Fibroblast of pulmonary artery (primary cell): Measurements from ENCODE around the gene TBX15.

Experiments
- DNase-seq: peaks from one replicate; pipeline ENCODE4 v3.0.0-alpha.2; 2010; ENCODE audit warnings: low read depth
- H3K4me3 ChIP-seq: replicated peaks from 2 replicates; pipeline ENCODE4 v1.5.1; 2011; ENCODE audit warnings: low read depth, mild to moderate bottlenecking, control low read depth, low read length, moderate library complexity
- TF ChIP-seq, protein P1 (sequence below): IDR thresholded peaks from 2 replicates; pipeline ENCODE4 v1.5.1; 2011; ENCODE audit warnings: mild to moderate bottlenecking, control low read depth, low read length, inconsistent platforms; ENCODE audit errors: missing control alignments

Gene TBX15

DNA sequence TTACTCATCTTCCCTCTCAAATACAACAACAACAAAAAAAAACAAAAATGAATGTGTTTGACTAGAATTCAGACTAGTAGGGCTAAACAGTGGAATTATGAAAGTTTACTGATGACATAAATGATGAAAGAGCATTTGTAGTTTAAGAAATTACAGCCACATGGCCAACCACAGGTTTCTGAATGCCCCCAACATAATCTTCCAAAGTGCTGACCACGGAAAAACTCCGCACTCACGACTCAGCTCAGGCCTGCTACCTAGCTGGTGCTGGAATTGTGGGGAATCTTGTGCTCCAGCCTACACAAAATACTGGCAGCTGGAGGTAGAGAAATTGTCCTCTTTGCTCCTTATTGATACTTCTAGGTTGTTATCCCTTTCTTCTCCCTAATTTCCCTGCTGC is 23.6 kb upstream of the TBX15 start:
- no peak overlapping the region for H3K4me3 ChIP-seq
- TF ChIP-seq, protein P1, sequence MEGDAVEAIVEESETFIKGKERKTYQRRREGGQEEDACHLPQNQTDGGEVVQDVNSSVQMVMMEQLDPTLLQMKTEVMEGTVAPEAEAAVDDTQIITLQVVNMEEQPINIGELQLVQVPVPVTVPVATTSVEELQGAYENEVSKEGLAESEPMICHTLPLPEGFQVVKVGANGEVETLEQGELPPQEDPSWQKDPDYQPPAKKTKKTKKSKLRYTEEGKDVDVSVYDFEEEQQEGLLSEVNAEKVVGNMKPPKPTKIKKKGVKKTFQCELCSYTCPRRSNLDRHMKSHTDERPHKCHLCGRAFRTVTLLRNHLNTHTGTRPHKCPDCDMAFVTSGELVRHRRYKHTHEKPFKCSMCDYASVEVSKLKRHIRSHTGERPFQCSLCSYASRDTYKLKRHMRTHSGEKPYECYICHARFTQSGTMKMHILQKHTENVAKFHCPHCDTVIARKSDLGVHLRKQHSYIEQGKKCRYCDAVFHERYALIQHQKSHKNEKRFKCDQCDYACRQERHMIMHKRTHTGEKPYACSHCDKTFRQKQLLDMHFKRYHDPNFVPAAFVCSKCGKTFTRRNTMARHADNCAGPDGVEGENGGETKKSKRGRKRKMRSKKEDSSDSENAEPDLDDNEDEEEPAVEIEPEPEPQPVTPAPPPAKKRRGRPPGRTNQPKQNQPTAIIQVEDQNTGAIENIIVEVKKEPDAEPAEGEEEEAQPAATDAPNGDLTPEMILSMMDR: no peak
- DNase-seq: no peak

- TF ChIP-seq, protein P1: no peak
- DNase-seq: no peak
- H3K4me3 ChIP-seq: no peak overlapping the region
Measured at GRCh38 chr1:119011116-119011515, 23.0 kb upstream of the TBX15 start.

GRCh38 chr1:119010201-119010600 is 22.1 kb upstream of the TBX15 start:
- no peak for DNase-seq
- TF ChIP-seq, protein P1: no peak

DNA sequence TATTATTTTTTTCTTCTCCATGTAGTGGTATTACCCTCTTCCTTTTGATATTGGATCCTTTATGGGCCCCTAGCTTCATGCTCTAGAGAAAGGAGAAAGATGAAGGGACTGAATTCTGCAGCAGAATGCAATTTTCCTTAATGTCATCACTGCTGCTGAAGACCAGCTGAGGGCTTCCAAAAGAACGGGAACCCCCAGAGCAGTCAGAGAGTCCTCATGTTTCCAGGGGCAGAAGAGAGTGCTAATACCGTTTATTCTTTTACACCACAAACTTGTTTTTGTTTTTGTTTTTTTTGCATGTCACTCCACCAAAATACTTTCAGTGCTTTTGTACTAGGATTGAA is 21.1 kb upstream of the TBX15 start:
- TF ChIP-seq, protein P1: no peak
- DNase-seq: no peak
- H3K4me3 ChIP-seq: no peak overlapping the region

More at GRCh38 chr1:119010201-119010600, 22.1 kb upstream of the TBX15 start:
- no peak overlapping the region for H3K4me3 ChIP-seq

GRCh38 chr1:119008483-119009311 is 20.6 kb upstream of the TBX15 start:
- peak; percentile 79 for DNase-seq

GRCh38 chr1:119007670-119008482 is 19.7 kb upstream of the TBX15 start:
- TF ChIP-seq, protein P1: no peak
- peak overlapping the region; percentile 38 for H3K4me3 ChIP-seq
- DNase-seq: no peak

More at GRCh38 chr1:119008483-119009311, 20.6 kb upstream of the TBX15 start:
- peak overlapping the region; percentile 38 for H3K4me3 ChIP-seq
- TF ChIP-seq, protein P1: peak; percentile 55
